Measurements from ENCODE around the gene AOC2.
"Not testable (repeated sequence)": the region's sequence is repeated elsewhere in the genome, so short reads cannot be mapped to it uniquely, and the experiment has no call there.

AOC2 gene

DNA sequence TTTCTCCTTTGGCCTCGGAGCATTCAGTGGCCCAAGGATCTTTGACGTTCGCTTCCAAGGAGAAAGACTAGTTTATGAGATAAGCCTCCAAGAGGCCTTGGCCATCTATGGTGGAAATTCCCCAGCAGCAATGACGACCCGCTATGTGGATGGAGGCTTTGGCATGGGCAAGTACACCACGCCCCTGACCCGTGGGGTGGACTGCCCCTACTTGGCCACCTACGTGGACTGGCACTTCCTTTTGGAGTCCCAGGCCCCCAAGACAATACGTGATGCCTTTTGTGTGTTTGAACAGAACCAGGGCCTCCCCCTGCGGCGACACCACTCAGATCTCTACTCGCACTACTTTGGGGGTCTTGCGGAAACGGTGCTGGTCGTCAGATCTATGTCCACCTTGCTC, 8.0 kb downstream of the AOC2 start:
- Histone ChIP-seq H3K9me3 (ENCODE audit: insufficient read depth, low read length) (no peaks in the 10 kb centered on the region), H3K4me1 (ENCODE audit: insufficient read depth, insufficient read length) (peaks cover 4% of the 10 kb centered on the region), H3K9ac (ENCODE audit: insufficient read length, low read depth) (no peak overlapping the region), H3K36me3 (ENCODE audit: insufficient read depth, insufficient read length, low read length) (no peaks in the 10 kb centered on the region), H3K27me3 (ENCODE audit: insufficient read depth, insufficient read length) (no peaks in the 10 kb centered on the region), H3K4me3 (ENCODE audit: insufficient read length, low read depth) (no peak overlapping the region)
- TF ChIP-seq YY1 (IDR thresholded peaks at IDR 0.05; ENCODE audit: insufficient read depth, insufficient read length) (no peak), SUZ12 (IDR thresholded peaks at IDR 0.05; ENCODE audit: extremely low read depth, insufficient read depth, insufficient read length) (no peak), ZNF274 (IDR thresholded peaks at IDR 0.05; ENCODE audit: low read depth, low read length) (no peak)
- DNase-seq (ENCODE audit: low read depth, low spot score) = no peak

DNA sequence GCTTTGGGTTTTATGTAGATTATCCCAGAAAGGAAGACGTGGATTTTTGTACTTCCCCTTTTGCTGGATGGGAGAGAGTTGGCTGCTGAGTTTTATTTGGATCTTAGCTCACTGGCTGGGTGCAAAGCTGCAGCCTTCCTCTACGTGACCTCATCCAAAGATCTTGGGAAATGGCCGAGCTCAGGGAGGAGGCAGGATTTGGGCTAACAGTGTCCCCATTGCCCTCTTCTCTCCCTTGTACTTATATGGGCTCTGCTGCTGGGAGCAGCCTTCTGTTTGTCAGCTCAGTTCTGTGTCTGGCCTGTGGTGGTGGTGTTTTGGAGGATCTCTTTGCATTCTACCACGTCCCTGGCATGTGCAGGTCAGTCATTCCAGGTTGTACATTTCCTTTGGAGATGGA, 8.6 kb downstream of the AOC2 start:
- Histone ChIP-seq H3K9ac (ENCODE audit: insufficient read length, low read depth) (no peak overlapping the region), H3K4me1 (ENCODE audit: insufficient read depth, insufficient read length) (peaks cover 4% of the 10 kb centered on the region), H3K4me3 (ENCODE audit: insufficient read length, low read depth) (no peak overlapping the region), H3K9me3 (ENCODE audit: insufficient read depth, low read length) (no peaks in the 10 kb centered on the region), H3K27me3 (ENCODE audit: insufficient read depth, insufficient read length) (no peaks in the 10 kb centered on the region), H3K36me3 (ENCODE audit: insufficient read depth, insufficient read length, low read length) (no peaks in the 10 kb centered on the region)
- TF ChIP-seq SUZ12 (IDR thresholded peaks at IDR 0.05; ENCODE audit: extremely low read depth, insufficient read depth, insufficient read length) = no peak
- no peak for DNase-seq (ENCODE audit: low read depth, low spot score)

DNA sequence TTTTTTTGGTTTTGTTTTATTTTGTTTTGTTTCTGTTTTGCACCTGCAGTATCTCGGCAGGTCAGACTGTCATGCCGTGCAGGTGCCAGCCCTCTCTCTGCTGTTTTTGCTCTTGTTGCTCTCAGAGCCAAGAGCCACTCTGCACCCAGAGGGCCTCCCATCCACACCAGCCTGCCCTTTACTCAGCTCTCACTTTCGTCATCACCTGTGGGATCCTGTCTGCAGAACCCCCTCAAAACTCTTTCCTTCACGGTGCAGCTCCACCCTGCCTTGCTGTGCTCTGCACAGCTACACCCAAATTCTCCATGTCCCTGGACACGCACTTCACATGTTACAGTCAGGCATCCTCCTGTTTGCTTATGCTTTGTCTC, 9.2 kb downstream of the AOC2 start:
- Histone ChIP-seq H3K27me3 (ENCODE audit: insufficient read depth, insufficient read length) (no peaks in the 10 kb centered on the region), H3K9ac (ENCODE audit: insufficient read length, low read depth) (no peak overlapping the region), H3K4me3 (ENCODE audit: insufficient read length, low read depth) (no peak overlapping the region)

DNA sequence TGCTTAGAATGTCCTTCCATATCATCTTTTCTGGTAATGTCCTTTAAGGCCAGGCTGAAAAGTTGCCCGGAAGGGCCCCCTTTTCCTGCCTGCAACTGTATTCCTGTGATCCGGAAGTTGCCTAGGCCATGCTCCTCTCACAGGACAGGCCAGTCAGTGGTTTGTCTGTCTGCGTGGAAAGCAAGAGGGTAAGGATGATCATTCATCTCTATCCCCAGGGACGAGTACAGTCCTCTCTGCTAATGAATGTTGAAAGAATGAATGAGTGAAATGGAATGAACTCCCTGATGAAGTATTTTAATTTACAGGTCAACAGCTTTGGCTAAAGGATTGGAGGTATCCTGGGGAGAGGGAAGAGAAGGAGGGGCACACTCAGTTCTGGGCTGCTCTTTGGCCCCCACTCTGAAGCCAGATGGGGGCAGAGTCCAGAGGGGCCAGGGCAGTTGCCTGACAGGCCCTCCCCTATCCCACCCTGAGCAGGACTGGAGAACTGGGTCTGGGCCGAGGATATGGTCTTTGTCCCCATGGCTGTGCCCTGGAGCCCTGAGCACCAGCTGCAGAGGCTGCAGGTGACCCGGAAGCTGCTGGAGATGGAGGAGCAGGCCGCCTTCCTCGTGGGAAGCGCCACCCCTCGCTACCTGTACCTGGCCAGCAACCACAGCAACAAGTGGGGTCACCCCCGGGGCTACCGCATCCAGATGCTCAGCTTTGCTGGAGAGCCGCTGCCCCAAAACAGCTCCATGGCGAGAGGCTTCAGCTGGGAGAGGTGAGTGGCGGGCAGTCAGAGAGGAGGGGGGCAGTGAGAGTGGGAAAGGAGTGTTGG, 9.8 kb downstream of the AOC2 start:
- no peaks in the 10 kb centered on the region for H3K27me3 ChIP-seq (ENCODE audit: insufficient read depth, insufficient read length)
- H3K4me1 ChIP-seq (ENCODE audit: insufficient read depth, insufficient read length) = peaks cover 4% of the 10 kb centered on the region
- DNase-seq (ENCODE audit: low read depth, low spot score) = no peak
- TF ChIP-seq ZNF274 (IDR thresholded peaks at IDR 0.05; ENCODE audit: low read depth, low read length) (no peak), SUZ12 (IDR thresholded peaks at IDR 0.05; ENCODE audit: extremely low read depth, insufficient read depth, insufficient read length) (no peak), YY1 (IDR thresholded peaks at IDR 0.05; ENCODE audit: insufficient read depth, insufficient read length) (no peak)
- no peaks in the 10 kb centered on the region for H3K9me3 ChIP-seq (ENCODE audit: insufficient read depth, low read length)
- H3K9ac ChIP-seq (ENCODE audit: insufficient read length, low read depth) = no peak overlapping the region
- no peaks in the 10 kb centered on the region for H3K36me3 ChIP-seq (ENCODE audit: insufficient read depth, insufficient read length, low read length)
- no peak overlapping the region for H3K4me3 ChIP-seq (ENCODE audit: insufficient read length, low read depth)

More for the DNA sequence above, 9.2 kb downstream of the AOC2 start:
- no peak for DNase-seq (ENCODE audit: low read depth, low spot score)
- Histone ChIP-seq H3K36me3 (ENCODE audit: insufficient read depth, insufficient read length, low read length) (no peaks in the 10 kb centered on the region), H3K4me1 (ENCODE audit: insufficient read depth, insufficient read length) (peaks cover 4% of the 10 kb centered on the region), H3K9me3 (ENCODE audit: insufficient read depth, low read length) (no peaks in the 10 kb centered on the region)
- TF ChIP-seq YY1 (IDR thresholded peaks at IDR 0.05; ENCODE audit: insufficient read depth, insufficient read length) (no peak), SUZ12 (IDR thresholded peaks at IDR 0.05; ENCODE audit: extremely low read depth, insufficient read depth, insufficient read length) (no peak), ZNF274 (IDR thresholded peaks at IDR 0.05; ENCODE audit: low read depth, low read length) (no peak)

- H3K9me3 ChIP-seq (ENCODE audit: insufficient read depth, low read length) = no peaks in the 10 kb centered on the region
- no peaks in the 10 kb centered on the region for H3K36me3 ChIP-seq (ENCODE audit: insufficient read depth, insufficient read length, low read length)
- peaks cover 4% of the 10 kb centered on the region for H3K4me1 ChIP-seq (ENCODE audit: insufficient read depth, insufficient read length)
- no peak overlapping the region for H3K9ac ChIP-seq (ENCODE audit: insufficient read length, low read depth)
- no peaks in the 10 kb centered on the region for H3K27me3 ChIP-seq (ENCODE audit: insufficient read depth, insufficient read length)
- no peak overlapping the region for H3K4me3 ChIP-seq (ENCODE audit: insufficient read length, low read depth)
- no peak for DNase-seq (ENCODE audit: low read depth, low spot score)
- no peak for TF ChIP-seq YY1 (IDR thresholded peaks at IDR 0.05; ENCODE audit: insufficient read depth, insufficient read length)
These were observed 10.7 kb downstream of the AOC2 start for GRCh38 chr17:42855048-42855596.

GRCh38 chr17:42856093-42856492, 11.7 kb downstream of the AOC2 start:
- H3K36me3 ChIP-seq (ENCODE audit: insufficient read depth, insufficient read length, low read length); H3K9me3 ChIP-seq (ENCODE audit: insufficient read depth, low read length); H3K9ac ChIP-seq (ENCODE audit: insufficient read length, low read depth); H3K4me1 ChIP-seq (ENCODE audit: insufficient read depth, insufficient read length); DNase-seq (ENCODE audit: low read depth, low spot score); H3K4me3 ChIP-seq (ENCODE audit: insufficient read length, low read depth); H3K27me3 ChIP-seq (ENCODE audit: insufficient read depth, insufficient read length): not testable (repeated sequence)

DNA sequence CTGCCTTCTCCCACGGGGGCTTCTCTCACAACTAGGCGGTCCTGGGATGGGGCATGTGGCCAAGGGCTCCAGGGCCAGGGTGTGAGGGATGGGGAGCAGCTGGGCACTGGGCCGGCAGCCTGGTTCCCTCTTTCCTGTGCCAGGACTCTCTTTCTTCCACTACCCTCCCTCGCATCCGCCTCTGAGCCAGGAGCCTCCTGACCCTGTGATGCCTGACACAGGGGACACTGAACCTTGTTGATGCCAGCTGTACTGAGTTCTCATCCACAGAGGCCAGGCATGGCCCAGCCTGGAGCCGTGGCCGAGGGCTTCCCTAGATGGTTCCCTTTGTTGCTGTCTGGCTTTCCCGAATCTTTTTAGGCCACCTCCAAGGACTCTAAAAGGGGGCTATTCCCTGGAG, 12.1 kb downstream of the AOC2 start:
- not testable (repeated sequence) for H3K9me3 ChIP-seq (ENCODE audit: insufficient read depth, low read length); H3K36me3 ChIP-seq (ENCODE audit: insufficient read depth, insufficient read length, low read length)

DNA sequence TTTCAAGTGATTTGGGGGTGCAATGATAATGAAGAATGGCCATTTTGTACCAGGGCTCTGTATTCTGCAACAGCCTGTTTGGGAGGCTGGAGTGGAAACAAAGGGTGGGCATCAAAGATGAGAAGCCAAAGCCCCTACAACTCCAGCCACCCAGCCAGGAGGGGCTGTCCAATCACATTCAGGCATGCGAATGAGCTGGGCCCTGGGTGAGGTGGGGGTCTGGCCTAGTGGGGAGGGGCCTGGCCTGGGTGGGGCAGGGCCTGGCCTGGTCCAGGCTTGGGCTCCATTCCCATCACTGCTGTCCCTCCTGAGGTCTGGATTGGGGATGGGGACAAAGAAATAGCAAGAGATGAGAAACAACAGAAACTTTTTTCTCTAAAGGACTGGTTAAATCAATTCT, 13.0 kb downstream of the AOC2 start:
- Histone ChIP-seq H3K9me3 (ENCODE audit: insufficient read depth, low read length) (no peaks in the 10 kb centered on the region), H3K4me3 (ENCODE audit: insufficient read length, low read depth) (no peak overlapping the region), H3K4me1 (ENCODE audit: insufficient read depth, insufficient read length) (peaks cover 4% of the 10 kb centered on the region), H3K36me3 (ENCODE audit: insufficient read depth, insufficient read length, low read length) (no peaks in the 10 kb centered on the region), H3K27me3 (ENCODE audit: insufficient read depth, insufficient read length) (no peaks in the 10 kb centered on the region), H3K9ac (ENCODE audit: insufficient read length, low read depth) (no peak overlapping the region)
- TF ChIP-seq SUZ12 (IDR thresholded peaks at IDR 0.05; ENCODE audit: extremely low read depth, insufficient read depth, insufficient read length) (no peak), ZNF274 (IDR thresholded peaks at IDR 0.05; ENCODE audit: low read depth, low read length) (no peak), YY1 (IDR thresholded peaks at IDR 0.05; ENCODE audit: insufficient read depth, insufficient read length) (no peak)
- DNase-seq (ENCODE audit: low read depth, low spot score) = no peak

More for the DNA sequence above, 12.1 kb downstream of the AOC2 start:
- H3K4me1 ChIP-seq (ENCODE audit: insufficient read depth, insufficient read length); H3K27me3 ChIP-seq (ENCODE audit: insufficient read depth, insufficient read length); H3K9ac ChIP-seq (ENCODE audit: insufficient read length, low read depth); DNase-seq (ENCODE audit: low read depth, low spot score); H3K4me3 ChIP-seq (ENCODE audit: insufficient read length, low read depth): not testable (repeated sequence)
